NCI-H748 (cell line): ENCODE measurements around the gene HDAC3.
A peak's percentile ranks its signal among the peaks of the same experiment; 100 is the strongest.

ENCODE experiments used
- DNase-seq: peaks from one replicate; lab custom pipeline; 2025; ENCODE audit not compliant: unreplicated experiment; lab: John Stamatoyannopoulos, UW

The HDAC3 gene

DNA sequence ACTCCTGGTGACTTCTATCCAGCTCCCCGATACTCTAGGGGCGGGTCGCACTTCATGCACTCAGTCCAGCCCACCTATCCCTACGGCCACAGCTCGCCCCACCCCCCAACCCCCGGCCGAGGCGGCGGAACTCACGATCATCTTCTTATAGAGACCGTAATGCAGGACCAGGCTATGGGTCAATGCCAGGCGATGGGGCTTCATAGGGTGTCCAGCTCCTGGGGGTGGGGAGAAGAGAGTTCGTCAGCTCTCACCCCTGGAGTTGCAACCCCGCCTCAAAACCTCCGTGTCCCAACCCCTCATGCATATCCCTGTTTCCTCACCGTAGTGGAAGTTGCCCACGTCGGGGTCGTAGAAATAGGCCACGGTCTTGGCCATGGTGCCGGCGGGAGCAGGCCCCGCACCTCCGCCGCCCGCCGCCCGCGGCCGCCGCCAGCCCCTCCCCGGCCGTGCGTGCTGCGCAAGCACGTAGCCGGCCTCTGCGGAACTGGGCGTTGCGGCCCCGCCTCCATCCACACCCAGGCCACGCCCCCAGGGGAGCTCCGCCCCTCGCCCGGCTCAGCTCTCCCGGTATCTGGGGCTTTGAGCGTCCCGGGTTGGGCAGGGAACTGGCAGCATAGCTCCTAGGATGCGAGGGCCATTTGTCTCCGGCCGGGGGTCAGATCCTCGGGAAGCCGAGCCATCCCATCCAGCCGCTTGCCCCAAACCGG is at the start of gene HDAC3, which contains the start of gene RELL2:
Gene HDAC3, minus strand, starts transcription at position 437 of the 710 bp plus-strand sequence. Its CDS starts 59 bp downstream, at position 378.
Gene RELL2, plus strand, starts transcription at position 585 of the 710 bp plus-strand sequence. CDS start 1,229 bp downstream, outside the sequence.
- DNase-seq = peak; percentile 87

DNA sequence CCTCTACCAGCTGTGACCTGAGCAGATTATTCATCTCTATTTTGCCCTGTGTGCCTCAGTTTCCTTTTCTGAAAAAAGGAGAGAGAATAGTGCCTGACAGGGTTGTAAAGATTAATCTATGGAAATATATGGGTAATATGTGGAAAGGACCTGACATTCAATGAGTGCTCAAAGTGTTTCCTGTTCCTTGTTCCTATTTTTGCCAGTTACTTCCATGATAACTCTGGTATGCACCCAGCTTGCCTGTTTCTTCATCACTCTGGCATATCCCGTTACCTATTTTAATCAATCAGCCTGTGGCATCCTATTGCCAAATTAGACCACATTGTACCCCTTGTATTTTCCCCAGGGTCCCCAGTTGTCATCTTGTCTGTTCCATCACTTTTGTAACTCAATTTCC is 48.9 kb upstream of the HDAC3 start:
- DNase-seq = no peak

DNA sequence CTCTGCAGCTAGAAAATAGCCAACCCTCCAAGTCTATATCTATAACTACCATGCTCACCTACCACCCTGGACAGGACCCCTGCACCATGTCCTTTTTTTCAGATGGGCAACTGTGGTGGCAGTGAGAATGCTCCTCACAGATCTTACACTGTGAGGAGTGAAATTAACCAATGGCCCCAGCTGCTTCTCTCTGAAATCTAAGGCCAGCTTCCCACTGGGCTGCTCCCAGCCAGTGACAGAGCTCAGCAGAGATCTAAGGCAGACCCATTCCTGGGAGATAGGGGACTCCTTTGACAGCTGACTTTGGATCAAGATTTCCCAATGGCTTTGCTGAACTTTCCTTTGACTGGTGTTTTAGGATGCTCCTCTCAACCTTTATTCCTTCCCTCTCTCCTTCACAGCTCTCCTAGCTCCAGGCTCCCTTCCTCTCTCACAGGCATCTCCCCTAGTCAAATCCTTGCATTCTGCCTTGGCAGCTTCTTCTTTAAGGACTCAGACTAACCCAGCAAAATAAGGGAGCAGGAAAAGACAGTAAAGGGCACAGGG is 47.0 kb upstream of the HDAC3 start:
- DNase-seq = no peak

DNA sequence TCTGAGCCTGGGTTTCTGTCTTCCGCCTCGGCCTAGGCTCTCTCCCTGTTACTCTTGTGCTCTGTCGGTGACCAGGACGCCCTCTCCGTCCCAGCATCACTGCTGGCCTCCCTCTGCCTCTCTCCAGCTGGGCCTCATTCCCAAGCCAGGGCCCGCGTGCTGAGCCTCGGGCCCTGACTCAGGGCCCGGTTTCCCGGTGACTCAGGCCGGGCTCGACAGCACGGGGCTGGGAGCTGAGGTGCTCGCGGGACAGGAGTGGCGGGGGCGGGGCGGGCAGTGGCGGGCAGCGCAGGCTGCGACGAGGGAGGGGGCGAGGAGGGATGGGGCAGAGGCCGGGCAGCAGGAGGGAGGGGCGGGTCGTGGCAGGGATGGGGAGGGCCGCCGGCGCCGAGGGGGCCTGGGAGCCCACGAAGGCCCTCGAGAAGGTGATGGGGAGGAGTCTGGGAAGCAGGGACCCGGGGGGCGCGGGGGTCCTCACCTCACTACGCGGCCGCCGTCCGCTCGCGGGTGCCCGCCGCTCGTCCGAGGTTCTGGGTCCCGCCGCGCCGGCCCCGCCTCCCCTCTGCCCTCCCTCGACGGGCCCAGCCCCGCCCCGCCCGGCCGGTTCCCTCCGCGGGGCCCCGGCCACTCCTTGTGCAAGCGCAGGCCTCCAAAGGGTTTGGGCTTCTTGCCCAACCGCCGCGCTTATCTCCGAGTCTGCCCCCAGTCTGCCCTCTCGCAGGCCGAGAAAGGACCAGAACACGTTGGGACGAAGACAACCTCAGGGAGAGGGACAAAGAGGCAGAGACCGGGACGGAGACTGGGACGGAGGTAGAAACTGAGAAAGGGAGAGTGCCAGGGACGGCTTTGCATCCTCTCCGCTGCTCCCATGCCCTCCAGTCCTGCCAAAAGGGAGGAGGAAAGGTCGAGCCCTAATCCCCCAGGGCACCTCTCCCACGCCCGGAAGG is 45.3 kb upstream of the HDAC3 start, which contains the start of gene ARAP3:
Gene ARAP3, minus strand, starts transcription at position 536 of the 947 bp plus-strand sequence. CDS start 1,744 bp downstream, outside the sequence.
- DNase-seq = no peak

DNA sequence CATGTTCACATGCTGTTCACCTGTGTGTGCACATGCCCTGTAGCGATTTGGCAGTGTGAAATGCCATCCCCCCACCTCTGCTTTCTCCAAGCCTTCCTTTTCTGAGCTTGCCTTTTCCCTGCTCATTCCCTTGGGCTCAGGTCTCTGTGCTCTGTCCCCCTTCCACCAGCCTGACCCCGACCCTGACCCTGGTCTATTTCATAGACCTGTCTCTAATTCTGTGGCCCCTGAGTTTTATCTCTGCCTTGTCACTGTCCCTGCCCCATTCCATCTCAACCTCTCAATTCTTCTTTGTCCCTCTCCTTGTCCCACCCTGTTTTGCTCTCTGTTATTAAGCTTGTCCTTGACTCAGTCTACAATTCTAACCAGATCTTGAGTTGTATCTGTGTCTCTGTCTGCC is 44.6 kb upstream of the HDAC3 start:
- no peak for DNase-seq

DNA sequence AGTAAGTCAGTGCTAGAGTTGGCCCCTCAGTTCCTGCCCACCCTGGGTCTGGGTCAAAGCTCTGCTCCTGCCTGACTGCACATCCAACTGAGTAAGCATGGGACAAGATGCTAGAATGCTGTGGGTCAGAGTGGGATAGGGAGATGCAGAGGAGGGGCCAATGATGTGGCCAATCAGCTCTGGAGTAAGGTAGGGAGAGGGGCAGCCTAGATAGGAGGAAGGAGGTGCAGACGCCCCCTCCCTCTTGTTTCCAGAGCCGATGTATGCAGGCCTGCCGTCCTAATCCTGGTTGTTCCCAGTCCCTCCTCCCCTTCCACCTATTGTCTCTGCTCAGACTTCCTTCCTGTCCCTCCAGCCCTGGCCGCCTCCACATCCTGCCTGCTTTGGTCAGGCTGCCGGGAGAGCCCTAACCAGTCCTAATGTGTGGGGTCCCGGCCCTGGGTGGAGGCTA is 44.1 kb upstream of the HDAC3 start:
- DNase-seq = no peak

DNA sequence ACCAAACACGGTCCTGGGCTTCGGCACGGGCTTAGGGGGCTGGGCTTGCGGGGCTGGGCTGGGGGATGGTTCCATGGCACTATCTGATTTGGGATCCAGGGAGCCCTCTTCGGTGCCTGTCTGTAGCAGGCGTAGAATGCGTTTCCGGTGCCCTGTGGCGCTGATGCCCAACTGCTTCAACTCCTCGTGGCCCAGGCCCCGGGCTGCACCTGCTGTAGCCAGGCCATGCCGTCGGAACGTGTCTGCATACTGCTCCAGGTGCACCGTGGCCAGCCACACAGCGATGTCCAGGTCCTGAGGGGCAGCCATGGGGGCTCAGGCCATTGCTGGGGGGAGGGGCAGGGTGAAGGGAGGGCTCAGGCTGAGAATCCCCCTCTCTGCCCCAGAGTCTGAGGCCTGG is 43.5 kb upstream of the HDAC3 start:
- no peak for DNase-seq

DNA sequence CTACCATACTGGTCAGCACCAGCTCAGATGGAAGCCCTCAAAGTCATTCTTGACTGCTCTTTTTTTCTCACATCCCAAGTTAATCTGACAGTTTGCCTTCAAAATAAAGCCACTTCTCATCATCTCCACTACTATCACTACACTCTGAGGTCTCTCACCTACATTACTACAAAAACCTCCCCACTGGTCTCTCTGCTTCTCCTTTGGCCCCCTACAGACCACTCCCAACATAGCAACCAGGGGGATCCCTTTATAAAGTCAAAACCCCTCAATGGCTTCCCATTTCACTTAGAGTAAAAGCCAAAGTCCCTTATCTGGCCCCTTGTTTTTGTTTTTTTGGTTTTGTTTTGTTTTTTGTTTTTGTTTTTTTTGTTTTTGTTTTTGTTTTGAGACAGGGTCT is 40.8 kb upstream of the HDAC3 start:
- DNase-seq = peak; percentile 13

DNA sequence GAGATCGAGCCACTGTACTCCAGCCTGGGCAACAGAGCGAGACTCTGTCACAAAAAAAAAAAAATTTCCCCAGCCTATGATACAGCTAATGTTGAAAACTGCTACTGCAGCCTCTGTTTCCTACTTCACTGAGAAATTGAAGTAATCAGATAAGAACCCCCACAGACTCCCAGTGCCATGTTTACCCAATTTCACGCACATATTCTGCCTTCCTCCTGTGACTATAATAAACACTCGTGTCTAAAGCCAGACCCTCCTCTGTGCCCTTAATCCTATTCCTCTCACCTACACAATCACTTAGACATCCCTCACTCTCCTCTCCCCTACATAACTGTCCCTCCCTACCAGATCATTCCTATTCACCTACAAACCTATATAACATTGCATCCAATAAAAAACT is 39.0 kb upstream of the HDAC3 start:
- no peak for DNase-seq

DNA sequence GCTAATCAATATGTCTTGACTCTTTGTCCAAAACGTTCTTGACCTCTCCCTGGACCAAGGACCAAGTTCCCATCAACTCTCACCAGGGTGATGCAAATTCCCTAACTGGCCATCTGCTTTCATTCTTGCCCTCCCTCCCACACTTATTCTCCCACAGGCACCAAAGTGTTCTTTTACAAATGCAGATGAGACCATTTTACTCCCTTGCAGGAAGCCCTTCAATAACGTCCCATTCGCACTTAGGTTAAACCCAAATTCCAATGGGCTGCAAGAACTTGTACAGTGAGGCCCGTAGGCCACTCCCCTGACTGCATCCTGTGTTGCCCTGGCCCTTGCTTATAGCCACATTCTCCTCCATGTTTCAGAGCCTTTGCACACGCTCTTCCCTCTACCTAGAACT is 38.1 kb upstream of the HDAC3 start:
- no peak for DNase-seq

DNA sequence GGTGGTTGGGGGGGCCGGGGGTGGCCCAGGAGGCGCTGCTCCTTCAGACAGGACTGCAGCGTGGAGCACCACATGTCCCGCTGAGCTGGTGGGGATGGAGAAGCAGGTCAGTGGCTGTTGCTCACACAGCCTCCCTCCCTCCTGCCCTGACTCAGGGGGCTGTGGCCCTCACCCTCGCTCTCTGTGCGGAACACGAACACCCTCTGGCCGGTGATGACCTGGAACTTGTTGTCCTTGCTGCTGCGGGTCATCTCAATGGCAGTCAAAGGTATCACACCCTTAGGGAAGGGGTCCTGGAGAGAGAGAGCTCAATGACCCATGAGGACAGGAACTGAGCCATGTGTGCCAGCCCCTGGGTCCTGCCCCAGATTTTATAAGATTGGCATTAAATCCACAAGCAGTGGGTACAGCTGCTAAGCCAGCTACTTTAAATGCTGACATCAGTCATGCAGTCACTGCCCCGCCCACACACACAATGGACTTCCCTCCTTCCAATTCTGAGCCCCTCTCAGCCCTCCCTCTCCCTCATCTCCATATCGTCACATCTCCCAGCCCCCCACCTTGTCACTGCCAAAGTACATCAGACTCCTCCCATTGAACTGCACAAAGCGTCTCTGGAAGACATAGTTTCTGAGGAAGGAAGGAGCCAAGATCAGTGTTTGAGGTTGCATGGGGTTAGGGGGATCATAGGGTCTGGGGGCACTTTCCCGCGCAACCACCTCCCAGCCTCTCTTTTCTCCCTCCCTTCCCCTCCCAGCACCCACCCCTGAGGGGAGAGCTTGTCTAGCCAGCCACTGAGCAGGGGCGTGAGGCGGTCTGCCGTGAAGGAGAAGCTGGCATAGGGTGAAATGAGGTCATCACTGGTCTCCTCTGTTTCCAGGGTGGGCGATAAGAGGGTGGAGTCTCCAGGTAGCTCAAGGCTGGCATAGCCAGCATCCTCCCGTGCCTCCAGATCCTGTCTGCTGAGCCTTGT is 36.5 kb upstream of the HDAC3 start:
- no peak for DNase-seq

DNA sequence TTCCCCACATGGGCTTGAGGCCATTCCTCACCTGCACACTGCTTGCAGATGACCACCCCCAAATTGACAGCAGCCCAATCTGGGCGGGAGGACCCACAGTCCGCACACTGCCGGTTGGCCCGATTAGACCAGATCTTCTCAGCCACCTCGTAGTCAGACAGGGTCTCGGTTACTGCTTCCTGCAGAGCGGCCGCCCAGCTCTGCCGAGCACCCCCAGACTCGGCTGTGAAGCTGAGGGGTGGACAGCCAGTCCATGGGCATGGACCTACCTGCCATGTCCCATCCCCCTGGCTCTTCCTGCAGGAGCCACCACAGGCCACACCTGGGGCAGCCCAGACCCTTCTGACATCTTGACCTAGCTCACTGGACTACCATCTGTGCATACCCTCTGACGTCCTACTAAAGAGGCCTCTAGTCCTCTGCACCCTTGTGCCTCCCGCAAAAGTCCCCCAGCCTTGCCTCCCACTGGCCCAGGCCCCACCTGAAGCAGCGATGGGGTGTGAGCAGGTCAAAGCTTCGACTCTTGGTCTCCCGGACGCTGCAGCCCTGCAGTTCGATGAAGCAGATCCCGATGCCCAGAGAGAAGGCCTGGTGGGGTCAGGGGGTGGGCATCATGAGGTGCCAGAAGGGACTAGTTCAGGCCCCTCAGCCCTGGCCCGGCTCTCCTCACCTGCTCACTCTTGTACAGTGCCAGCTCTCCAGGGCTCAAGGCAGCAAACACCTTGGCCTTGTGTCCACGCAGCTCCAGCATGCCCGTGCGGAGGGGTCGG is 35.6 kb upstream of the HDAC3 start:
- DNase-seq = no peak

DNA sequence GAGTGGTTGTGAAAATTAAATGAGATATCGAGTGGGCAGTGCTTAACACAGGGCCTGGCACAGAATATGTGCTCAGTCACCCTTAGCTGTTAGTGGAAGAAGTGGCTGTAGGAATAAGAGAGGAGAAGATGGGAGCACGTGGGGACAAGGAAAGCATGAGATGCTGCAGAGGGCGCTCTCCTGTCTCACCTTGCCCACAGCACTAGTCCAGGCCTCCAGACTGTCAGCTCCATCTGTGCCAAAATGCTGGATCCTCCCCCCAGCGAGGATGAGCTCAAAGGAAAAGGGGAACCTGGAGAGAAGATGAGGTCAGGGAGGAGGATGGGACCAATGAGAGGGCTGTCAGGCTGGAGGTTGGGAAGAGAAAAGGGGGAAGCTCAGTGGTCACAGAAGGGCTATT is 32.9 kb upstream of the HDAC3 start:
- no peak for DNase-seq

DNA sequence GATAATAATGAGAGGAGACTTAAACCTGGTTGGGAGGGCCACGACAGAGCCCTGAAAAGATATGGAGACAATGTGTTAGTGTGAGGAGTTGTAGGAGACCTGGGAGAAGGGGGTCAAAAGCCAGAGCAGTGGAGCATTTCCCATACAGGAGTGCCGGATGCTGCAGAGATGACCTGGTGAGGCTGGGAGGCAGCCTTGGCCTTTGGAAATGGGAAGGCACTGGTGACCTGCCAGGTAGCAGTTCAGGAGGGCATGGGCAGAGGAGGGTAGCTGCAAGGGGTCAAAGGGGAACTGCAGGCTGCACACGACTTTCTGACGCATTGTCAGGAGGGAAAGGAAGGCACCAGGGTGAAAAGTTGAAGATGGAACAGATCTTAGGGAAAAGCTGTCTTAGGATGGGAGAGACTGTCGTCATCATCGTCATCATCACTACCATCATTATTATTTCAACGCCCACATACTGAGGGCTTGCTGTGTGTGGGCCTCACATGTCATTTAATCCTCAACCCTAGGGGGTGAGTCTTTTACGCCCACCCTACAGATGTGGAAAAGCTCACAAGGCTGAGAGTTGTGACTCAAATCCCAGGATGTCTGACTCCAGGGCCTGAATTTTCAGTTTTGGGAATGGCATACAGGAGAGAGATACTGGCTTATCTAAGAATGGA is 32.1 kb upstream of the HDAC3 start:
- DNase-seq = no peak

DNA sequence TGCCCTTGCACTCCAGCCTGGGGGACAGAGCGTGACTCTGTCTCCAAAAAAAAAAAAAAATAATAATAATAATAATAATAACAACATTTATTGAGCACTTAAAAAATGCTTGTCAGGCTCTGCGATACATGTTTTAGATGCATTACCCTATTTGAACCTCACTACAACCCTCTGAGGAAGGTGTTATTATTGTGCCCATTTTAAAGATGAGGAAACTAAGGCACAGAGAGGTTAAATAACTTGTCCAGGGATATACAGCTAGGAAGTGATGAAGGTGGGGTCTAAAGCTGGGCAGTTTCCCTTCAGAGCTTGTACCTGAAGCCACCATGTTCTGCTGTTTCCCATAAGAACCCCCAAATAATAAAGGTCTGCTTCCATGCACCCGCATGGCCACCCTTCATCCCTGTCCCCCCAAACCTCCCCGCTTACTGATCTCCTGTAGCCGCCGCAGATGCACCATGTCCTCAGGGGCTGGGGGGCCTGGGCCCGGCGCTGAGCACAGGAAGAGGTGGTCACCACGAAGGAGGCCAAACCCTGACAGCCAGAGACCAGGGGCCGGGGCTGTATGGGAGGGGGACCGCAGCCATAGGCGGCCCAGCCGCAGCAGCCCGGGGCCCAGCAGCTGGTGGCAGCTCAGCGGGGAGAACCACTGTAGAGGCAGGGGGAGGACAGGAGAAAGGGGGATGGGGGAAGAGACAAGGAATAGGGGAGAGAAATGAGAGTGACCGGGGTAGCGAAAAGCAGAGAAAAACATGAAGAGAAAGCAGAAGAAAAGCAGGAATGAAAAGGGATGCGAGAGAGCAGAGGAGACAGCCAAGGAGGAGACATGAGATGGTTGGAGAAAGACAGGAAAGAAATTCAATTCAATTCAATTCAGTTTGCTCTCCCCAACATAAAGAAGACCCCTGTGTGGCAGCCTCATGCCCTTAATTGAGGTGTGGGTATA is 29.6 kb upstream of the HDAC3 start:
- no peak for DNase-seq

DNA sequence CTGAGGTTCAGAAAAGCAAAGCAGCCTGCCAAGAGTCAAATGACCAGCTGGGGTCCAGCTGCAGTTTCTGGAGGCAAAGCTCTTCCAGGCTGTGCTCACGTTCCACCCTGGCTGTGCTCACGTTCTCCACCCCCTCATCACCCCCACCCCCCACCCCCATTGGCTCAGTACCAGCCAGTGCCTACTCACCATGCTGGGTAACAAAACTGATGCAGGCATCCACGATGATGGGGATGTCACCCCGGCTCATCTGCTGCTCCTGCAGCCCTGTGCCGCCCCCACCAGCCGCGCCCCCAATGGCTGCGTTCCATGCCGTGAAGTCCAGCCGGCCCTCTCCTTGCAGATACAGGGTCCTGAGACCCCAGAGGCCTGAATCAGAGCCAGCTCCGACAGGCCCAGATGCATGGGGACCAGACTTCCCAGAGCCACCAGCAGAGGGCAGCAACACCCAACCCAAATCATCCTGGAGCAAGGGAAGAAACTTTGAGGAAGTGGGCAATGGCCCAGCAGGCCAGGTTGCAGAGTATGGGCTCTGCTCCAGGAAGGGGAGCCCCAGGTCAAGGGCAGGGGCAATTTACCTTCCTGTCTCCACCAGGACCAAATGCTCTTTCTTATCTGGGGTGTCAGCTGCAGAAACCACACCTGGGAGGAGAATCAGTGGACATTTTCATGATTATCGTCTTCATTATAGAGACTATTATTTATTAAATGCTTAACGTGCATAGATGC is 28.2 kb upstream of the HDAC3 start:
- DNase-seq = peak; percentile 45

DNA sequence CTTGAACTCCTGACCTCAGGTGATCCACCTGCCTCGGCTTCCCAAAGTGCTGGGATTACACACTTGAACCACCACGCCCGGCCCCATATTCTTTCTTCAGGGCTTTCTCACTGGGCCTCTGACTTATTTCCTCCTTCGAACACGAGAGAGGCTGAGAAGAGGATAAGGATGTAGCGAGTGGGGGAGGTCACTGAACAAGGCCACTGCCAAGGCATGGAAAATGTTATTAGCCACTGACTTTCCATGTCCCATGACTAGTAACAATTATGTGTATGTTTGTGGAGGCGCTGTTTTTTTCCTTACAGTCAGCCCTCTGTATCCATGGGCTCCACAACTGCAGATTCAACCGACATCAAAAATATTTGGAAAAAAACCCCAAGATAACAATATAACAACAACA is 26.9 kb upstream of the HDAC3 start:
- DNase-seq = no peak
